ENCODE results near the gene MAGI3. TPM values are rescaled to one million over a fixed set of nuclear protein-coding genes. Genes with fewer than 3 reads are reported as not detected.

MAGI3 gene
- total and polyA plus RNA-seq, 8 donors = 27.4 to 62.2 (median 36.3) TPM

- Histone ChIP-seq H3K4me1 (peaks cover 0 to 16% of the 10 kb centered on the region in 2 donors), H3K27me3 (peaks cover 0 to 39% of the 10 kb centered on the region in 2 donors), H3K4me3 (no peak overlapping the region), H3K9me3 (no peaks in the 10 kb centered on the region), H3K27ac (no peak overlapping the region), H3K36me3 (no peaks in the 10 kb centered on the region)
- ATAC-seq (no peak), DNase-seq (no peak)
- intact Hi-C loops (cut with DNase I) = no loop called here
- TF ChIP-seq CTCF (IDR thresholded peaks at IDR 0.05) = no peak
Observed at GRCh38 chr1:113394863-113395259, 4.5 kb downstream of the MAGI3 start.

GRCh38 chr1:113396102-113396501 is 5.8 kb downstream of the MAGI3 start:
- Histone ChIP-seq H3K36me3 (no peaks in the 10 kb centered on the region), H3K4me3 (no peak overlapping the region), H3K4me1 (peaks cover 0 to 19% of the 10 kb centered on the region in 2 donors), H3K9me3 (no peaks in the 10 kb centered on the region), H3K27ac (no peak overlapping the region), H3K27me3 (peaks cover 0 to 30% of the 10 kb centered on the region in 2 donors)
- ATAC-seq = no peak
- intact Hi-C loops (cut with DNase I) = no loop called here
- no peak for DNase-seq
- TF ChIP-seq CTCF (IDR thresholded peaks at IDR 0.05) = no peak

GRCh38 chr1:113396585-113396984 is 6.3 kb downstream of the MAGI3 start:
- H3K9me3 ChIP-seq = no peaks in the 10 kb centered on the region
- no peaks in the 10 kb centered on the region for H3K36me3 ChIP-seq
- ATAC-seq (peak; percentile 68), DNase-seq (no peak)
- TF ChIP-seq CTCF (IDR thresholded peaks at IDR 0.05) = no peak
- H3K27ac ChIP-seq = no peak overlapping the region
- peaks cover 0 to 17% of the 10 kb centered on the region in 2 donors for H3K4me1 ChIP-seq
- no peak overlapping the region for H3K4me3 ChIP-seq
- peaks cover 0 to 26% of the 10 kb centered on the region in 2 donors for H3K27me3 ChIP-seq
- intact Hi-C loops (cut with DNase I) = no loop called here

GRCh38 chr1:113399062-113399583 is 8.8 kb downstream of the MAGI3 start:
- no peak overlapping the region for H3K4me3 ChIP-seq
- no peaks in the 10 kb centered on the region for H3K36me3 ChIP-seq
- H3K4me1 ChIP-seq = peaks cover 0 to 9% of the 10 kb centered on the region in 2 donors
- H3K27me3 ChIP-seq = peaks cover 0 to 7% of the 10 kb centered on the region in 2 donors
- no peaks in the 10 kb centered on the region for H3K9me3 ChIP-seq
- DNase-seq (no peak), ATAC-seq (no peak)
- TF ChIP-seq CTCF (IDR thresholded peaks at IDR 0.05) = no peak
- H3K27ac ChIP-seq = no peak overlapping the region
- intact Hi-C loops (cut with DNase I) = no loop called here

GRCh38 chr1:113401067-113401466 is 10.8 kb downstream of the MAGI3 start:
- Histone ChIP-seq H3K9me3 (no peaks in the 10 kb centered on the region), H3K27me3 (no peaks in the 10 kb centered on the region), H3K4me1 (peaks cover 0 to 9% of the 10 kb centered on the region in 2 donors), H3K36me3 (no peaks in the 10 kb centered on the region), H3K27ac (no peak overlapping the region), H3K4me3 (no peak overlapping the region)
- DNase-seq (no peak), ATAC-seq (no peak)
- intact Hi-C loops (cut with DNase I) = no loop called here
- no peak for TF ChIP-seq CTCF (IDR thresholded peaks at IDR 0.05)
